CD1c-positive myeloid dendritic cell (primary cell): ENCODE measurements around the gene UNG.

Experiments
- DNase-seq: peaks from one replicate; pipeline ENCODE4 v3.0.0-alpha.2; 2016; ENCODE audit errors: extremely low spot score

Gene UNG

GRCh38 chr12:109156036-109156435, 58.6 kb downstream of the UNG start:
- DNase-seq: no peak

- DNase-seq: no peak
These were observed 59.2 kb downstream of the UNG start for GRCh38 chr12:109156586-109156985.

DNA sequence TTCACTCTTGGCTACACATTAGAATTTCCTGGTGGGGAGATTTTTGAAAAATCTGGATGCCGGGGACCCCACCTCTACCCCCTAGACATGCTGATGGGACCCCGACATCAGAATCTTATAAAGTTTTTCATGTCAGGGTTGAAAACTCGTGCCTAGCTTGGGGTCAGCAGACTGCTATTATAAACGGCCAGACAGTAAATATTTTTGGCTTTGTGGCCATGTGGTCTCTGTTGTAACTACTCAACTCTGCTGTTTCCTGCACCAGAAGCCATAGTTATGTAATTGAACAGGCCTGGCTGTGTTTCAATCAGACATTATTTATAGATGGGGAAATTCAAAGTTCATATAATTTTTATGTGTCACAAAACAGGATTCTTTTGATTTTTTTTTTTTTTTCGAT, 60.6 kb downstream of the UNG start:
- no peak for DNase-seq

DNA sequence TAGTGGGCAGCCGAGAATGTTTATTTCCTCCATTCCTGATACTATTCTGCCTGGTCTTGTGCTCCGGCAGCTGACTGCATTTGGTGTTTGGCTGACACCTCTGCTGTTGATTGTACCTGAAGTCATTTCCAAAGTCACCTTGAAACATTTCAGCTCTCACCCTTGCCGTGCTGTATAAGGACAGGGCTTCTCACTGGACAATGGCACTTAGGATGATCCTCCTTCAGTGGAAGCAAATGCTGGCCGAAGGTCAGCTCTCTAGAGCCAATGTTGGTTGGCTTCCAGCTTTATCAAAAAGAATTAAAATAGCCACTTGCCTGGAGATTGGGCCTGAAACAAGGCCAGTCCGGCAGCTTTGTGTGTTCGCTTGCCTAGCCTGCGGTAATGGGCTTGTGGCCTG, 63.0 kb downstream of the UNG start:
- no peak for DNase-seq
